SK-N-SH treated with all-trans-retinoic acid at 6 μM for 48 hours (cell line): ENCODE data around the gene RGS8.

ENCODE experiments used
- ATAC-seq: fragments of 200-7000 bp; cut with Tn5 transposase; 3 replicates; pipeline ENCODE4 v1.9.1; 2020; ENCODE audit warnings: mild to moderate bottlenecking, moderate library complexity
- ARNTL ChIP-seq: fragments of 450-650 bp; formaldehyde crosslinking; IDR thresholded peaks from 2 replicates; pipeline ENCODE4 v1.5.0; 2020; ENCODE audit warnings: low read depth, mild to moderate bottlenecking, moderate library complexity, borderline replicate concordance
- CREB5 ChIP-seq: fragments of 250-450 bp; sonication (Bioruptor Pico); IDR thresholded peaks from 2 replicates; pipeline ENCODE4 v1.5.1; 2020; ENCODE audit warnings: low read depth, mild to moderate bottlenecking, moderate library complexity
- CSDC2 ChIP-seq: fragments of 250-450 bp; sonication (Bioruptor Pico); IDR thresholded peaks from 2 replicates; pipeline ENCODE4 v1.5.0; 2020; ENCODE audit warnings: mild to moderate bottlenecking, moderate library complexity
- CSRNP3 ChIP-seq: fragments of 250-450 bp; sonication (Bioruptor Pico); IDR thresholded peaks from 2 replicates; pipeline ENCODE4 v1.5.1; 2021; ENCODE audit warnings: mild to moderate bottlenecking, moderate library complexity
- ESRRG ChIP-seq: fragments of 250-450 bp; sonication (Bioruptor Pico); IDR thresholded peaks from 2 replicates; pipeline ENCODE4 v1.6.1; 2021; ENCODE audit warnings: mild to moderate bottlenecking
- ISL1 ChIP-seq: fragments of 250-450 bp; sonication (Bioruptor Pico); IDR thresholded peaks from 2 replicates; pipeline ENCODE4 v2.1.2; 2022; ENCODE audit warnings: mild to moderate bottlenecking, moderate library complexity
- OSR1 ChIP-seq: fragments of 250-450 bp; sonication (Bioruptor Pico); IDR thresholded peaks from 2 replicates; pipeline ENCODE4 v1.8.0; 2022; ENCODE audit warnings: moderate library complexity, mild to moderate bottlenecking, inconsistent platforms
- PATZ1 ChIP-seq: fragments of 250-450 bp; sonication (Bioruptor Pico); IDR thresholded peaks from 2 replicates; pipeline ENCODE4 v1.8.0; 2020; ENCODE audit warnings: mild to moderate bottlenecking, moderate library complexity, borderline replicate concordance
- POU6F1 ChIP-seq: fragments of 250-450 bp; sonication (Bioruptor Pico); IDR thresholded peaks from 2 replicates; pipeline ENCODE4 v1.8.0; 2021; ENCODE audit warnings: low read depth, mild to moderate bottlenecking, moderate library complexity, borderline replicate concordance
- PPARA ChIP-seq: fragments of 250-450 bp; sonication (Bioruptor Pico); IDR thresholded peaks from 2 replicates; pipeline ENCODE4 v1.5.0; 2020; ENCODE audit warnings: mild to moderate bottlenecking, borderline replicate concordance
- RARB ChIP-seq: fragments of 250-450 bp; sonication (Bioruptor Pico); IDR thresholded peaks from 2 replicates; pipeline ENCODE4 v1.8.0; 2021; ENCODE audit warnings: mild to moderate bottlenecking, moderate library complexity
- TCF4 ChIP-seq: fragments of 250-450 bp; sonication (Bioruptor Pico); IDR thresholded peaks from 2 replicates; pipeline ENCODE4 v1.8.0; 2021; ENCODE audit warnings: mild to moderate bottlenecking, moderate library complexity, borderline replicate concordance
- TOX ChIP-seq: fragments of 250-450 bp; sonication (Bioruptor Pico); IDR thresholded peaks from 2 replicates; pipeline ENCODE4 v1.8.0; 2021; ENCODE audit warnings: mild to moderate bottlenecking, moderate library complexity, borderline replicate concordance
- TSHZ2 ChIP-seq: fragments of 250-450 bp; sonication (Bioruptor Pico); IDR thresholded peaks from 2 replicates; pipeline ENCODE4 v1.5.0; 2020; ENCODE audit warnings: mild to moderate bottlenecking, moderate library complexity
- ZC3H10 ChIP-seq: fragments of 250-450 bp; sonication (Bioruptor Pico); IDR thresholded peaks from 2 replicates; pipeline ENCODE4 v1.5.1; 2021; ENCODE audit warnings: mild to moderate bottlenecking, moderate library complexity
- ZFP3 ChIP-seq: fragments of 250-450 bp; sonication (Bioruptor Pico); IDR thresholded peaks from 2 replicates; pipeline ENCODE4 v1.5.0; 2020; ENCODE audit warnings: mild to moderate bottlenecking, moderate library complexity
- ZFP30 ChIP-seq: fragments of 450-650 bp; formaldehyde crosslinking; IDR thresholded peaks from 2 replicates; pipeline ENCODE4 v1.5.0; 2022; ENCODE audit warnings: mild to moderate bottlenecking, moderate library complexity
- ZNF70 ChIP-seq: fragments of 450-650 bp; formaldehyde crosslinking; IDR thresholded peaks from 2 replicates; pipeline ENCODE4 v1.5.0; 2020; ENCODE audit warnings: mild to moderate bottlenecking, moderate library complexity
- ZNF8 ChIP-seq: fragments of 450-650 bp; formaldehyde crosslinking; IDR thresholded peaks from 2 replicates; pipeline ENCODE4 v1.5.0; 2020; ENCODE audit warnings: mild to moderate bottlenecking, moderate library complexity

RGS8 gene

GRCh38 chr1:182639330-182639729, 45.1 kb downstream of the RGS8 start (continued):
- TF ChIP-seq TSHZ2 (CRISPR knock-in tag) (no peak), TOX (CRISPR knock-in tag) (no peak)

GRCh38 chr1:182637769-182638168, 46.6 kb downstream of the RGS8 start:
- ATAC-seq, result no peak
- no peak for TF ChIP-seq ZFP3 (CRISPR knock-in tag)
- no peak for TF ChIP-seq TOX (CRISPR knock-in tag)
- TF ChIP-seq CSDC2 (CRISPR knock-in tag), result no peak
- TF ChIP-seq TSHZ2 (CRISPR knock-in tag), result no peak
- TF ChIP-seq RARB (CRISPR knock-in tag), result no peak
- no peak for TF ChIP-seq ZC3H10
- no peak for TF ChIP-seq PATZ1 (CRISPR knock-in tag)
- no peak for TF ChIP-seq OSR1 (CRISPR knock-in tag)
- TF ChIP-seq ZFP30, result no peak
- no peak for TF ChIP-seq ZNF8 (CRISPR knock-in tag)
- no peak for TF ChIP-seq PPARA
- TF ChIP-seq TCF4 (CRISPR knock-in tag), result no peak
- no peak for TF ChIP-seq CSRNP3 (CRISPR knock-in tag)
- no peak for TF ChIP-seq POU6F1
- no peak for TF ChIP-seq ARNTL (CRISPR knock-in tag)
- TF ChIP-seq, all 23 proteins: peak for 0

GRCh38 chr1:182635871-182636270, 48.5 kb downstream of the RGS8 start:
- ATAC-seq, result no peak
- TF ChIP-seq ZC3H10 (no peak), OSR1 (CRISPR knock-in tag) (no peak), CREB5 (no peak), POU6F1 (no peak), ESRRG (no peak), ZNF70 (no peak), TOX (CRISPR knock-in tag) (no peak), ZNF8 (CRISPR knock-in tag) (no peak), ISL1 (CRISPR knock-in tag) (no peak), CSDC2 (CRISPR knock-in tag) (no peak), ARNTL (CRISPR knock-in tag) (no peak), TCF4 (CRISPR knock-in tag) (no peak), PPARA (no peak), RARB (CRISPR knock-in tag) (no peak), ZFP3 (CRISPR knock-in tag) (no peak)
- TF ChIP-seq, all 23 proteins: peak for 0
